Activated CD4-positive, alpha-beta T cell treated with anti-CD3 and anti-CD28 coated beads, Interleukin-2, amount 50 U/mL, for 16 hours (primary cell): Measurements from ENCODE around the gene TSC2.
"Not testable (repeated sequence)": the region's sequence is repeated elsewhere in the genome, so short reads cannot be mapped to it uniquely, and the experiment has no call there.

Experiments used
- DNase-seq: peaks from one replicate; pipeline ENCODE4 v3.0.0-alpha.2; 2020

Gene TSC2

GRCh38 chr16:2032285-2033056 lies 15.3 kb upstream of the TSC2 start:
- no peak for DNase-seq

DNA sequence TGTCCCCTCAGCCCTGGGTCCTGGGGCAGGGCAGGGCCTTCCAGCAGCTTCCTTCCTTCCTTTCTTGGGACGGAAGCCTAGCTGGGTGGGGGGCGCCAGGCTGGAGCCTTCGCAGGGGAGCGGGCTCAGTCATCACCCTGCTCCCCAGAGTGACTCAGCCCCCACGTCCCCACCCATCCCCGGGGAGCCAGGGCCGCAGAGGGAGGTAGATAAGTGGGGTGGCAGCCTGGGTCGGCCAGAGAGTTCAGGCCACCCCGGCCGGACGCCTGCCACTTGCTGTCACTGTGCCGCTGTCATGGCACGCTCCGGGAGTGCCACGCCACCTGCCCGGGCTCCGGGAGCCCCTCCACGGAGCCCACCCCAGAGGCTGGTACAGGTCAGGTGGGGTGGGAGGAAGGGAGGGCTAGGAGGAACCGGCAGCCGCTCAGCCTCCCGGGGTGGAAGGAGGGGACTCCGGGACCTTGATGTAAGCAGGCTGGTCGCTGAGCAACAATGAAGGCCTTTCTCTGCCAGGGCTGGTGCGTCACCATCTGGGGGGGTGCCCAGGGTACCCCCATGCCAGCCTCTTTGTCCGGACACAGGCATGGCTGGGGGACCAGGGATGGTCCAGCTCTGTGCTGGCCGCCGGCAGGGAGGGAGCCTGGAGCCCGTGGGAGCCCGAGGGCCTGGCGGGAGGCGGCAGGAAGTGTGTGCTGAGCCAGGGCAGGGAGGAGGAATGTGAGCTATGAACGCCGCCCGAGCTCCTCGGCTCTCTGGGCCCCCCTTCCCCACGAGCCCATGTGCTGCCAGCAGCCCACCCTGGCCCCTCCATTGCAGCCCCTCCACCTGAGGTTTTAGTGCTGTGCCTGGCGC lies 14.5 kb upstream of the TSC2 start:
- no peak for DNase-seq

- not testable (repeated sequence) for DNase-seq
Observed at GRCh38 chr16:2033909-2034695, 13.7 kb upstream of the TSC2 start.

GRCh38 chr16:2034696-2035430 lies 12.9 kb upstream of the TSC2 start:
- DNase-seq, result no peak

DNA sequence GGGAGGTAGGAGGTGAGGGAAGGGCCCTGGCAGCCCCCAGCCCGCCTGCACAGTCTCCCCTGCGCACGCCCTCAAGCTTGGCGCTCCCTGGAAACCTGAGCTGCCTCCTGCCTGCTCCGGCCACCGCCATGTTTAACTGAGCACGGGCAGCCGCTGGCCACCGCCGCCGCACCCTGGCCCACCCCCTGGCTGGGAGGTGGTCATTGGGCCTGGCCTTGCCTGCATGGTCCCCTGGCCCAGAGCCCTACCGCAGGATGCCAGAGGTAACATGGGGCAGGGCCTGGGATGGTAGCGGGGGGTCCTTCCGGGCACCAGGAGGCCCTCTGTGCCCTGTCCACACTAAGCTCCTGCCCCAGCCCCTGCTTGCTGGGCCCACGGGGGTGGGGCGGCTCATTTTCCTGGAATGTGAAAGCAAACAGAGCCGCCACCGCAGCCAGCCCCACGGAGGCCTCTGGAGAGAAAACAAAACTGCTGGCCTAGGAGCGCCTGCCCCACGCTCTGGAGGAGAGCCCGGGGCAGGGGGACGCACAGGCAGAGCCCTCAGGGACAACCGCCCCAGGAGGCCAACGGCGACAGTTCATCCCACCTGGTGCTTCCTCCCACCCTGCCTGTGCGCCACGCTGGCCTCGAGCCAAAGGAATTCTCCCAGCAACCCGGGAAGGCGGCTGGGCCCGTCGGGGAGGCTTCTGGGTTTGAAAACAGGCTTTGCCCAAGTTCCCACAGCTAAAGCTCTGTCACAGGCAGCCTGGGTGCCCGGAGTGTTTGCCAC lies 12.2 kb upstream of the TSC2 start:
- DNase-seq, result no peak

DNA sequence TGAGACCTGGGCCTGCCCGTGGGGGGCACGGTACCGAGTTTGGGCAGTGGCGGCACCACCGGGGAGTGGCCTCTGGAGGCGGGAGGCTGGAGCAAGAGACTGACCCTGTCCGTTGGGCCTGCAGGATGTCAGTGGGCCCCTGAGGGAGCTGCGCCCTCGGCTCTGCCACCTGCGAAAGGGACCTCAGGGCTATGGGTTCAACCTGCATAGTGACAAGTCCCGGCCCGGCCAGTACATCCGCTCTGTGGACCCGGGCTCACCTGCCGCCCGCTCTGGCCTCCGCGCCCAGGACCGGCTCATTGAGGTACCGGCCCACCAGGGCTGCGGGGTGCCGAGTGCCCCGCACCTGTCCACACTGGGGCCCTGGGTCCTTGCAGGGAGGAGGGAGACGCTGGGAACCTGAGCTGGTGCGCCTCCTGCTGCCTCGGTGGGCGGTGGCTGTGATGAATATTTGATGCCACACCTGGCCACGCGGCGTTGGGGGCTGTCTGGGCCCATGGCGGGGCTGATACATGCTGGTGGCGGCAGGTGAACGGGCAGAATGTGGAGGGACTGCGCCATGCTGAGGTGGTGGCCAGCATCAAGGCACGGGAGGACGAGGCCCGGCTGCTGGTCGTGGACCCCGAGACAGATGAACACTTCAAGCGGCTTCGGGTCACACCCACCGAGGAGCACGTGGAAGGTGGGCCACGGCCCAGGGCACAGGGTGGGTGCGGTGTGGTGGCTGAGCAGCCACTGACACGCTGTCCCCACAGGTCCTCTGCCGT lies 11.4 kb upstream of the TSC2 start:
- no peak for DNase-seq

DNA sequence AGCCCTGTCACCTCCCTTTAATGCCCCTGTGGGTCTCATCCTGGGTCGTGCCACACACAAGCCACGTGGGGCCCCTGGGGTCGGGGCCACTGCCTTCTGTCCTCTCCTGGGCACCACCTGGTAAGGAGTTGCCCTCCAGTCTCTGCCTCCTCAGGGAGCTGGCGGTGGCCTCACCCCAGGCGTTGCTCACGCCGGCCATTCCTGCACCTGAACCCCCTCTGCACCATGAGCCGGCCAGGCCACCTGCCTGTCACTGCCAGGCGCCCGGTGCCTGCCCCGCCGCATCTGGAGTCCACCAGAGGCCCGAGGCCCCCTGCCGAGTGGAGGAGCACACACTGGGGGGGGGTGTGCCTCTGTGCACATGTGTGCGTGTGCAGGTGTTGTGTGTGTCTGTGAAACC lies 10.7 kb upstream of the TSC2 start:
- no peak for DNase-seq

DNA sequence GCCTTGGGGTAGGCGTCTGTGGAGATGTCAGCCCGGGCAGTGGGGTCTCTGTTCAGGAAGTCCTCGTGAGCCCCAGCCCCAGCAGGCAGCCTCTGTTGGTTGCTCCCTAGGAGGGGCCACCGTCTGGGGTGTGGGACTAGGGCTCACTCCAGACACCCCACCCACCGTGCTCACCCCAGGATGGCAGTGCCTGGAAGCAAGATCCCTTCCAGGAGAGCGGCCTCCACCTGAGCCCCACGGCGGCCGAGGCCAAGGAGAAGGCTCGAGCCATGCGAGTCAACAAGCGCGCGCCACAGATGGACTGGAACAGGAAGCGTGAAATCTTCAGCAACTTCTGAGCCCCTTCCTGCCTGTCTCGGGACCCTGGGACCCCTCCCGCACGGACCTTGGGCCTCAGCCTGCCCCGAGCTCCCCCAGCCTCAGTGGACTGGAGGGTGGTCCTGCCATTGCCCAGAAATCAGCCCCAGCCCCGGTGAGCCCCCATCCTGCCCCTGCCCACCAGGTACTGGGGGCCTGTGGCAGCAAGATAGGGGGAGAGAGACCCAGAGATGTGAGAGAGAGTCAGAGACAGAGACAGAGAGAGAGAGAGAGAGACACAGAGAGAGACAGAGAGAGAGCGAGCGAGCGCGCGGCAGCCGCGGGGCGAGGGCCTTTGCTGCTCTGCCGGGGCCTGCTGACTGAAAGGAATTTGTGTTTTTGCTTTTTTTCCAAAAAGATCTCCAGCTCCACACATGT lies 10.0 kb upstream of the TSC2 start:
- DNase-seq, result no peak

DNA sequence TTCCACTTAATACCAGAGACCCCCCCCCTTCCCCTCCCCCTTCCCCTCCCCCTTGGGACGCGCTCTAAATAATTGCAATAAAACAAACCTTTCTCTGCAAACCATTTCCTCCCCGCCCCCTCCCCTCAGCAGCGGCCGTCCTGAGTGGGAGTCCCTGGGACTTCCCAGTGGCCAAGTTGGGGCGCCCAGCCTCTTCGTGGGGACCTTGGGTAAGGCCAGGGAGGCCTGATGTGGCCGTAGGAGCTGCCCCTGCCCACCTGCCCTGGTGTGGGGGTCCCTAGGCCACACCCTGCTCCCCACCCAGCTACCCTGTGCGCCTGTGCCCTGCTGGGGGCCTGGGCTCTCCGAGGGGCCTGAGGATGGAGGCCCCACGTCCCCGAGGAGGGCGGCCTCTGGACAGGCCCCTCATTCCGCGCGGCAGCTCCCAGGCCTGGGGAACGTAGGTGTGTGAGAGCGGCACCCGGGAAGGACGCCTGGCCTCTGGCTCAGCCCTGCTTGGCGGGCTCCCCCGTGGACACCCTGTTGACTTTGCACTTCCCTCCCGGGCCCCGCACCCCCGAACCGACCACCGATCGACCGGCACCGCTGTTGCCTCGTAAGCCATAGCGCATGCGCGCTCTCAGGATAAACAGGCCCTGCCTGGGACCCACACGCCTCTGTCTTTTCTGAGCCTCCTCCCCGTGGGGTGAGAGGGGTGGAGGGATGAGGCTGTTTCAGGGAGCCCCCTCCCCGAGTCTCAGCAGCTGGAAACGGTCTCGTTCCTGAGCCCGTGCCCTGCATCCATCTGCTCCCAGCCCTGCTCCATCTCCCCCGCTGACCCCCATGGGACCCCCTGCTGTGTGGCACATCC lies 9.2 kb upstream of the TSC2 start:
- DNase-seq, result no peak

DNA sequence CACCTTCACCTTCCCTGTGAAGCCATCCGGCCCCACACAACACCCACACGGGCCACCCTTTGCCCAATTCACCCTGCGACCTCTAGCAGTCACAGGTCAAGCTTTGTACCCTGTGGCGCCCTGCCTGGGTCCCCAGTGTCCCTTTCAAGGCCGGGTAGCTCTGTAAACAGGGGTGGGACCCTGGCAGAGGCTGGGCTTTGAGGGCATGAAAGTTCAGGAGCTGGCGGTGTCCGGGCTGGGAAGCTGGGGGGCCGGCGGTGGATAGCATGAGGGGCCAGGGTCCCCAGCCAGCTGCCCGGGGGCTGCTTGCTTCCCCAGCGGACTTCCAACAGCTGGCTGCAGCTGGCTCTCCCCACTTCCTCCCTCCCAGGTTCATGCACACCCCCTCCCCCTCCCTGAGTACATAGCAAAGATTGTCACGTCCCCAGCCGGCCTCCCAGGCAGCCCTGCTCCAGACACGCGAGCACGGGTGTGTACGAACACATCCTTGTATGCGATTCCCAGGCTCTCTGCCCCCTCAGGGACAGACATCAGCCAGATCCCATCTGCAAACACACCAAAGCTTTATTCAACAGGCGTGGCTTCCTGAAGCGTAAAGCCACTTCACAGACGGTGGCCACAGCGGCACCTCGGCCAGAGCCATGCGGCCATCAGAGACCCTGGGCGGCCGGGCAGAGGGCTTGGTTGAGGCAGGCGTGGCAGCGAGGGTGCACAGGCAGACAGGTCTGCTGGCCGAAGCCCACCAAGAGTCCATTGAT lies 8.3 kb upstream of the TSC2 start:
- DNase-seq, result no peak

DNA sequence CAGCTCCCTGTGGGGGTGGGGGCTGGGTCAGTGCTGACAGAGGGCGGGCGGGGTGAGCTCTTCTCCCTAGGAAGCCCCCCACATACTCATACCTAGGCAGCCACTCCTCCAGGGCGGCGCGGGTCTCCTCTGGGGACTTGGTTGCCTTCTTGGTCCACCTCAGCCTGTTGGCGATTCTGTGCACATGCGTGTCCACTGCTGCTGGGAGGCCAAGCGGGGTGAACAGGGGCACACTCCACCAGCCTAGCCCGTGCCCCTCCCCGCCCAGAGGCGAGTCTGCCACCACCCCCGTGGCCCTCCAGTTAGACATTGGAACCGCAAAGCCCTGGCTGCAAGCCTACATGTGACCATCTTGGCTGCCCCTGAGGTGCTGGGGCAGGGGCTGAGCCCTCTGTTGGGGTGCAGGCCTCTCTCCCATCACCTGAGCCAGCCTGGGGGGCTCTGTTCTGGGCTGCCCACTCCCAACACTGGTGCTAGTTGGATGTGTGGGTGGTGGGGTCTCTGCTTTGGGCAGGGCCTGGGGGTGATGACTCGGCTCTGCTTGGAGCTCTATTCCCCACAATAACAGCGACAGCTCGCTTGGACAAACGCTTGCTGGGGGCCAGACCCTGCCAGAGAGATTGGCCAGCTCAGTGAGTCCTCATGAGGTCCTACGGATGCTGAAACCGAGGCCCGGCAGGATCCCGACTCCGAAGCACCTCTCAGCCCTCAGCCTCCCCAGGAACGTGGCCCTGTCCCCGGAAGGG lies 7.6 kb upstream of the TSC2 start:
- DNase-seq, result no peak

GRCh38 chr16:2040787-2041522 lies 6.8 kb upstream of the TSC2 start:
- DNase-seq, result no peak

- DNase-seq, result no peak
Observed at GRCh38 chr16:2042171-2042985, 5.4 kb upstream of the TSC2 start.

- DNase-seq, result no peak
Observed at GRCh38 chr16:2042986-2043666, 4.7 kb upstream of the TSC2 start.

GRCh38 chr16:2043667-2044451 lies 3.9 kb upstream of the TSC2 start:
- DNase-seq, result no peak
